OCI-LY1 (cell line): ENCODE data around the gene LRRFIP2.
"Not testable (repeated sequence)": the region's sequence is repeated elsewhere in the genome, so short reads cannot be mapped to it uniquely, and the experiment has no call there.

Source experiments
- H2AFZ ChIP-seq: fragments of 200-600 bp; sonication (generic), shearing (Covaris generic); 2 replicates; pipeline ENCODE4 v1.6.0; 2014; ENCODE audit warnings: antibody characterized with exemption, mild to moderate bottlenecking, low read length
- H3F3A ChIP-seq: fragments of 200-600 bp; sonication (generic), shearing (Covaris generic); 2 replicates; pipeline ENCODE4 v1.6.0; 2014; ENCODE audit warnings: mild to moderate bottlenecking, antibody characterized with exemption, low read length, moderate library complexity; ENCODE audit not compliant: insufficient read depth
- H3K27ac ChIP-seq: fragments of 200-600 bp; sonication (generic); 2 replicates; pipeline ENCODE4 v1.5.1; 2014; ENCODE audit warnings: low read length, mixed run types, mild to moderate bottlenecking, low read depth; ENCODE audit not compliant: poor library complexity, severe bottlenecking
- H3K27me3 ChIP-seq: fragments of 200-600 bp; sonication (generic); 2 replicates; pipeline ENCODE4 v1.6.0; 2014; ENCODE audit warnings: antibody characterized with exemption, mild to moderate bottlenecking, low read length, moderate library complexity; ENCODE audit not compliant: insufficient read depth
- H3K36me3 ChIP-seq: fragments of 200-600 bp; sonication (generic); 2 replicates; pipeline ENCODE4 v1.6.1; 2014; ENCODE audit warnings: mild to moderate bottlenecking, antibody characterized with exemption, low read length, moderate library complexity, mixed read lengths; ENCODE audit not compliant: insufficient read depth
- H3K4me1 ChIP-seq: fragments of 200-600 bp; sonication (generic); 2 replicates; pipeline ENCODE4 v1.5.1; 2014; ENCODE audit warnings: mild to moderate bottlenecking, low read length, moderate library complexity; ENCODE audit not compliant: insufficient read depth, severe bottlenecking
- H3K4me2 ChIP-seq: fragments of 200-600 bp; sonication (generic), shearing (Covaris generic); 2 replicates; pipeline ENCODE4 v1.6.1; 2014; ENCODE audit warnings: low read length
- H3K4me3 ChIP-seq: fragments of 200-600 bp; sonication (generic); 2 replicates; pipeline ENCODE4 v1.5.1; 2014; ENCODE audit warnings: low read length, low read depth, mild to moderate bottlenecking, mixed read lengths; ENCODE audit not compliant: poor library complexity, severe bottlenecking
- H3K79me2 ChIP-seq: fragments of 200-600 bp; shearing (Covaris generic); 2 replicates; pipeline ENCODE4 v1.6.1; 2016; ENCODE audit warnings: mixed run types, low read length, mixed read lengths; ENCODE audit not compliant: insufficient read depth
- H3K9ac ChIP-seq: fragments of 200-600 bp; sonication (generic), shearing (Covaris generic); 2 replicates; pipeline ENCODE4 v1.6.1; 2014; ENCODE audit warnings: mild to moderate bottlenecking, low read length, mixed read lengths
- H3K9me2 ChIP-seq: fragments of 200-600 bp; sonication (generic), shearing (Covaris generic); 2 replicates; pipeline ENCODE4 v1.6.1; 2014; ENCODE audit warnings: low read depth, mild to moderate bottlenecking, low read length, mixed read lengths
- H3K9me3 ChIP-seq: fragments of 200-600 bp; shearing (Covaris generic); 2 replicates; pipeline ENCODE4 v1.6.1; 2014; ENCODE audit warnings: low read length, mixed read lengths
- H4K20me1 ChIP-seq: fragments of 200-600 bp; sonication (generic), shearing (Covaris generic); 2 replicates; pipeline ENCODE4 v1.6.0; 2016; ENCODE audit warnings: mild to moderate bottlenecking, low read length; ENCODE audit not compliant: insufficient read depth
- CTCF ChIP-seq: fragments of 200-600 bp; sonication (generic), shearing (Covaris generic); IDR thresholded peaks from 2 replicates; pipeline ENCODE4 v1.5.1; 2017; ENCODE audit warnings: mild to moderate bottlenecking, antibody characterized with exemption, low read length, moderate library complexity, mixed read lengths
- EZH2 ChIP-seq: fragments of 200-600 bp; sonication (generic), shearing (Covaris generic); IDR thresholded peaks from 2 replicates; pipeline ENCODE4 v1.8.0; 2017; ENCODE audit warnings: borderline replicate concordance, mixed run types, mild to moderate bottlenecking, antibody characterized with exemption, low read length, moderate library complexity, mixed read lengths

Gene LRRFIP2

GRCh38 chr3:37210230-37210629, 35.8 kb upstream of the LRRFIP2 start:
- no peaks in the 10 kb centered on the region; the same call in 1 of the 2 replicates for H3K36me3 ChIP-seq
- no peaks in the 10 kb centered on the region for H3K4me1 ChIP-seq
- no peaks in the 10 kb centered on the region for H3K9me2 ChIP-seq
- H2AFZ ChIP-seq = no peak overlapping the region
- no peaks in the 10 kb centered on the region for H3K9me3 ChIP-seq
- no peaks in the 10 kb centered on the region for H4K20me1 ChIP-seq
- H3K79me2 ChIP-seq = no peaks in the 10 kb centered on the region
- no peak overlapping the region for H3K9ac ChIP-seq
- H3K27me3 ChIP-seq = no peaks in the 10 kb centered on the region
- TF ChIP-seq CTCF (no peak), EZH2 (no peak)
- H3K4me2 ChIP-seq = no peak overlapping the region
- no peak overlapping the region for H3K27ac ChIP-seq
- no peaks in the 10 kb centered on the region for H3F3A ChIP-seq
- H3K4me3 ChIP-seq = no peak overlapping the region

- not testable (repeated sequence) for H3K9ac ChIP-seq, H2AFZ ChIP-seq, H3K27me3 ChIP-seq, H4K20me1 ChIP-seq, H3K9me3 ChIP-seq, H3K4me3 ChIP-seq, H3K27ac ChIP-seq, H3K79me2 ChIP-seq, H3K9me2 ChIP-seq, H3K4me1 ChIP-seq, H3K36me3 ChIP-seq, H3K4me2 ChIP-seq, H3F3A ChIP-seq
These were observed 34.2 kb upstream of the LRRFIP2 start for GRCh38 chr3:37208576-37208975.

- H3K9me2 ChIP-seq, H3K4me1 ChIP-seq, H4K20me1 ChIP-seq, H3K4me3 ChIP-seq, H3K9ac ChIP-seq, H3K9me3 ChIP-seq, H3K27me3 ChIP-seq, H3F3A ChIP-seq, H3K4me2 ChIP-seq, H2AFZ ChIP-seq, H3K36me3 ChIP-seq, H3K79me2 ChIP-seq, H3K27ac ChIP-seq: not testable (repeated sequence)
These were observed 33.6 kb upstream of the LRRFIP2 start for GRCh38 chr3:37208008-37208407.

- H3K4me2 ChIP-seq, H3F3A ChIP-seq, H4K20me1 ChIP-seq, H3K9ac ChIP-seq, H3K36me3 ChIP-seq, H3K79me2 ChIP-seq, H3K27ac ChIP-seq, H3K27me3 ChIP-seq, H3K9me3 ChIP-seq, H3K4me3 ChIP-seq, H2AFZ ChIP-seq, H3K4me1 ChIP-seq, H3K9me2 ChIP-seq: not testable (repeated sequence)
These were observed 31.7 kb upstream of the LRRFIP2 start for GRCh38 chr3:37206041-37206440.

GRCh38 chr3:37204314-37204713, 29.9 kb upstream of the LRRFIP2 start:
- no peak overlapping the region for H2AFZ ChIP-seq
- no peaks in the 10 kb centered on the region for H3K9me3 ChIP-seq
- no peak overlapping the region for H3K9ac ChIP-seq
- H3K4me1 ChIP-seq = no peaks in the 10 kb centered on the region
- no peak overlapping the region for H3K4me3 ChIP-seq
- no peaks in the 10 kb centered on the region; the same call in 1 of the 2 replicates for H3K36me3 ChIP-seq
- H3K27me3 ChIP-seq = no peaks in the 10 kb centered on the region
- no peak overlapping the region for H3K4me2 ChIP-seq
- H3F3A ChIP-seq = no peaks in the 10 kb centered on the region
- TF ChIP-seq EZH2 (no peak), CTCF (no peak)
- H4K20me1 ChIP-seq = no peaks in the 10 kb centered on the region
- no peaks in the 10 kb centered on the region for H3K9me2 ChIP-seq
- H3K79me2 ChIP-seq = no peaks in the 10 kb centered on the region
- H3K27ac ChIP-seq = no peak overlapping the region
